ENCODE results near the gene CDH4.

- TF ChIP-seq CTCF (conservative IDR thresholded peaks at IDR 0.05; ENCODE audit: low read depth, low read length), result no peak
- no peak for TF ChIP-seq MAFK (IDR thresholded peaks at IDR 0.05; ENCODE audit: low read depth, low read length)
- TF ChIP-seq POLR2A (IDR thresholded peaks at IDR 0.05; ENCODE audit: low read depth, low read length), result no peak
- no peak for TF ChIP-seq RAD21 (IDR thresholded peaks at IDR 0.05; ENCODE audit: low read length)
Measured at GRCh38 chr20:61806314-61806713, 554.3 kb downstream of the CDH4 start.

Measured in IMR-90 (cell line).